Measurements from ENCODE around the gene CDK19. TPM values are rescaled to one million over a fixed set of nuclear protein-coding genes. Genes with fewer than 3 reads are reported as not detected.
"Not testable (repeated sequence)": the region's sequence is repeated elsewhere in the genome, so short reads cannot be mapped to it uniquely, and the experiment has no call there.

Gene CDK19
- total RNA-seq, 1 donor: 17.8 TPM

DNA sequence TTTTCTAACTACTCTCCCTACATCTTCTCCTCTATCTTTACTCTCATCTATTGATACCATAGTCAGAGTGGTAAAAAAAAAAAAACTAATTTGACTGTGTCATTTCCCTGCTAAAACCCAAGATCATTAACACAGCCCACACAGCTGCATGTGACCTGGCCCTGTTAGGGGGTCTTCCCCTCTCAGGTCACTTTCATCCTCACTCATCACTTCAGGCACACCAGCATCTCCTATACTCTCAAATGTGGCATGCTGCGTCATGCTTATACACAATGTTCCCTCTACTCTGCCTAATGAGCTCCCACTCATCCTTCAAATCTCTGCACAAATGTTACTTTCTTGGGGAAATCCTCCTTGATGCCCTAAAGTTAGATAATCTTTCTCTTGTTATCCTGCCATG lies 86.8 kb downstream of the CDK19 start:
- DNase-seq (ENCODE audit: low read depth): no peak
- TF ChIP-seq CTCF (IDR thresholded peaks at IDR 0.05; ENCODE audit: insufficient read depth, low read length): no peak
- H3K4me3 ChIP-seq (ENCODE audit: low read depth, low read length): no peak overlapping the region

- no peak for TF ChIP-seq CTCF (IDR thresholded peaks at IDR 0.05; ENCODE audit: insufficient read depth, low read length)
- no peak overlapping the region for H3K4me3 ChIP-seq (ENCODE audit: low read depth, low read length)
- no peak for DNase-seq (ENCODE audit: low read depth)
Measured at GRCh38 chr6:110723017-110723416, 92.3 kb downstream of the CDK19 start.

GRCh38 chr6:110720066-110720465 lies 95.2 kb downstream of the CDK19 start:
- TF ChIP-seq CTCF (IDR thresholded peaks at IDR 0.05; ENCODE audit: insufficient read depth, low read length): no peak
- no peak for DNase-seq (ENCODE audit: low read depth)
- no peak overlapping the region for H3K4me3 ChIP-seq (ENCODE audit: low read depth, low read length)

GRCh38 chr6:110719601-110720000 lies 95.7 kb downstream of the CDK19 start:
- not testable (repeated sequence) for H3K4me3 ChIP-seq (ENCODE audit: low read depth, low read length); DNase-seq (ENCODE audit: low read depth)

GRCh38 chr6:110714143-110714542 lies 101.1 kb downstream of the CDK19 start:
- no peak for TF ChIP-seq CTCF (IDR thresholded peaks at IDR 0.05; ENCODE audit: insufficient read depth, low read length)
- no peak overlapping the region for H3K4me3 ChIP-seq (ENCODE audit: low read depth, low read length)
- no peak for DNase-seq (ENCODE audit: low read depth)

DNA sequence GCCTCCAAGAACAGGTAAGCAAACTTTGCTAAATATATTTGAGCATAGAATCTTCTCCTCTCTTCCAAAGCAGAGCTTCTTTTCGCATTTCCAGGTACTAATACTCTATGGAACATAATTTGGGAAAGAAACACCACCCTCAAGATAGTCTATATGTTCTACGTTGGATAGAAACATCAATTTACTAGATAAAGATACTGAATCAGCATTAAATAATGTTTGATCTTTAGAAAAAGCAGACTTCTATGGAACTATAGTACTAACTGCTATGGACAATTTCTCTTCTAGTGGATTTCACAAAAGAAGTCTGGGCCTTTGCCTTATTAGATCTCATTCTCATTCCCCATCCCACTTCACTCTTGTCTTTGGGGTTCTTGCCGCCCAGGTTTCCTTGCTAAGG lies 103.0 kb downstream of the CDK19 start:
- no peak for DNase-seq (ENCODE audit: low read depth)
- no peak for TF ChIP-seq CTCF (IDR thresholded peaks at IDR 0.05; ENCODE audit: insufficient read depth, low read length)
- H3K4me3 ChIP-seq (ENCODE audit: low read depth, low read length): no peak overlapping the region

GRCh38 chr6:110710115-110710514 lies 105.2 kb downstream of the CDK19 start:
- DNase-seq (ENCODE audit: low read depth): no peak
- no peak overlapping the region for H3K4me3 ChIP-seq (ENCODE audit: low read depth, low read length)
- TF ChIP-seq CTCF (IDR thresholded peaks at IDR 0.05; ENCODE audit: insufficient read depth, low read length): no peak
